NT2/D1 (cell line): ENCODE data around the gene PIK3R4.

Experiments
- SUZ12 ChIP-seq: IDR thresholded peaks from 2 replicates; pipeline ENCODE4 v1.6.1; 2011; ENCODE audit not compliant: insufficient read length, insufficient read depth; ENCODE audit errors: extremely low read depth
- YY1 ChIP-seq: IDR thresholded peaks from 2 replicates; pipeline ENCODE4 v1.6.1; 2011; ENCODE audit not compliant: insufficient read length, insufficient read depth
- ZNF274 ChIP-seq: IDR thresholded peaks from 2 replicates; pipeline ENCODE4 v1.6.1; 2011; ENCODE audit warnings: mild to moderate bottlenecking, low read depth, low read length

- no peak for TF ChIP-seq YY1
- TF ChIP-seq ZNF274: no peak
- no peak for TF ChIP-seq SUZ12
These were observed 32.9 kb upstream of the PIK3R4 start for GRCh38 chr3:130779486-130779885.
